Measurements from ENCODE around the gene TNFRSF13B. TPM values are rescaled to one million over a fixed set of nuclear protein-coding genes. Genes with fewer than 3 reads are reported as not detected.

TNFRSF13B gene
- total and polyA plus RNA-seq, 10 of the 15 experiments (the other 5 are each of a cell fraction or from before 2014, with no cell fraction given) = 15.5 to 231 (median 119) TPM

DNA sequence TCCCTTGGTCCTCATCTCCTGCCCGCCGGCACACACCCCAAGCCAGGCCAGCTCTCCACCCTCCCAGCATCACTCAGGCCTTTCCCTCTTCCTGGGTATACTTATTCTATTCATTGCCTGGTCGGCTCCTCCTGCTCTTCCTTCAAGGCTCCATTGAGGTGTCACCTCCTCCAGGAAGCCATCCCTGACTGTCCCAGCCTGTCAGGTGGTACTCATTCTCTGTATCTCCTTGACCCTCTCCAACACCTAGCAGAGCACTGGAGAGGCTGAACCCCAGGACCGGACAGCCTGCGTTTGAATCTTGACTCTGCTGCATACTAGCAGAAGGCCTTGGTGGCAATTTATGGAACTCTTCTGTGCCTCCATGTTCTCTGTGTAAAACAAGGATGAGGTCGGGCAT, 428 bp upstream of the TNFRSF13B start:
- TF ChIP-seq MTA3 (IDR thresholded peaks at IDR 0.05; ENCODE audit: borderline replicate concordance, low read length) = 0 out of 2 replicates have a peak, but pooled peaks have one; percentile 19
- peak; percentile 92 for TF ChIP-seq SMARCA5 (IDR thresholded peaks at IDR 0.05)
- 0 out of 2 replicates have a peak, but pooled peaks have one; percentile 3 for TF ChIP-seq HDGF (IDR thresholded peaks at IDR 0.05)
- peak; percentile 50; the same call in 1 of the 2 replicates for TF ChIP-seq ZNF687 (IDR thresholded peaks at IDR 0.05)
- TF ChIP-seq ZSCAN29 (IDR thresholded peaks at IDR 0.05) = no peak
- TF ChIP-seq NBN (IDR thresholded peaks at IDR 0.05) = 0 out of 2 replicates have a peak, but pooled peaks have one; percentile 17
- TF ChIP-seq ZNF24 (IDR thresholded peaks at IDR 0.05) = no peak
- TF ChIP-seq ZNF217 (IDR thresholded peaks at IDR 0.05) = 0 out of 2 replicates have a peak, but pooled peaks have one; percentile 19
- ChIA-PET POLR2A (interaction anchor here (19.7 kb wide), 1 partner anchor 12 kb away, joined by 656 read pairs; no protein-coding TSS in a partner anchor), CTCF (interaction anchor here (0.6 to 19.5 kb wide), 2 partner anchors 18 to 283 kb away, joined by 3 to 361 read pairs; no protein-coding TSS in a partner anchor), SMC1A (ENCODE audit: uncharacterized antibody, unreplicated experiment) (interaction anchor here (21.4 kb wide), 1 partner anchor 12 kb away, joined by 812 read pairs; no protein-coding TSS in a partner anchor), RAD21 (ENCODE audit: unreplicated experiment) (interaction anchor here (30.7 kb wide), 1 partner anchor 12 kb away, joined by 913 read pairs; no protein-coding TSS in a partner anchor)
- DNase-seq (ENCODE audit: low read depth, low spot score) (no peak), FAIRE-seq (no peak), ATAC-seq (no peak)
- H3K9me3 ChIP-seq (replicated peaks; ENCODE audit: control insufficient read depth, insufficient read depth, low read length) = no peaks in the 10 kb centered on the region
- in situ Hi-C loops (cut with MboI) = no loop called here
- H3K36me3 ChIP-seq (ENCODE audit: control insufficient read depth in 2 of 2, insufficient read depth in 2 of 2, low read length in 1 of 2) = no peaks in the 10 kb centered on the region
- peaks cover 61% of the 10 kb centered on the region for H3K79me2 ChIP-seq (ENCODE audit: control insufficient read depth, insufficient read depth, low read length)
- peak overlapping the region; percentile 92 for H3K27ac ChIP-seq (ENCODE audit: control insufficient read depth, insufficient read depth)
- peak overlapping the region; percentile 52 for H3K4me2 ChIP-seq (ENCODE audit: control insufficient read depth, insufficient read depth)
- intact Hi-C loops (cut with micrococcal nuclease; ENCODE audit: unreplicated experiment) = no loop called here
- no peaks in the 10 kb centered on the region for H4K20me1 ChIP-seq (ENCODE audit: control insufficient read depth, insufficient read depth)
- 28% methylated on average over 6 of the region's 6 CpGs for WGBS (ENCODE audit: insufficient coverage, insufficient replicate concordance, low lambda C conversion rate, missing lambda C conversion rate)
- peaks cover 42% of the 10 kb centered on the region for H3K4me1 ChIP-seq (ENCODE audit: control insufficient read depth, insufficient read depth, low read length)
- no peaks in the 10 kb centered on the region for H3K27me3 ChIP-seq (replicated peaks in 1 of 2; ENCODE audit: control insufficient read depth in 2 of 2, insufficient read depth in 2 of 2, low read length in 1 of 2)
- no peak overlapping the region for H2AFZ ChIP-seq (ENCODE audit: control insufficient read depth, low read depth, low read length)
- peak overlapping the region; percentile 73 for H3K9ac ChIP-seq (ENCODE audit: control insufficient read depth, insufficient read depth, low read length)
- no TSS peak for BruUV-seq (replicated peaks)
- H3K4me3 ChIP-seq = peak overlapping the region; percentile 74
